HG02973 (cell line): Measurements from ENCODE around the gene PAFAH1B2.

ENCODE experiments used
- ATAC-seq: cut with Tn5 transposase; IDR thresholded peaks from one replicate; pipeline ENCODE4 v1.9.1; 2021; ENCODE audit warnings: moderate library complexity; ENCODE audit not compliant: unreplicated experiment

Gene PAFAH1B2

GRCh38 chr11:117187799-117188481 lies 43.9 kb downstream of the PAFAH1B2 start:
- no peak for ATAC-seq

- ATAC-seq: no peak
These were observed 44.6 kb downstream of the PAFAH1B2 start for GRCh38 chr11:117188620-117189081.

- ATAC-seq: no peak
These were observed 45.3 kb downstream of the PAFAH1B2 start for GRCh38 chr11:117189191-117189940.

GRCh38 chr11:117189941-117190544 lies 46.0 kb downstream of the PAFAH1B2 start:
- ATAC-seq: no peak

GRCh38 chr11:117191680-117192400 lies 47.8 kb downstream of the PAFAH1B2 start:
- ATAC-seq: no peak

GRCh38 chr11:117192401-117192875 lies 48.4 kb downstream of the PAFAH1B2 start:
- ATAC-seq: no peak

GRCh38 chr11:117193130-117194020 lies 49.3 kb downstream of the PAFAH1B2 start:
- ATAC-seq: no peak

- no peak for ATAC-seq
These were observed 50.2 kb downstream of the PAFAH1B2 start for GRCh38 chr11:117194267-117194666.

GRCh38 chr11:117195258-117195657 lies 51.2 kb downstream of the PAFAH1B2 start:
- no peak for ATAC-seq

GRCh38 chr11:117195761-117196160 lies 51.7 kb downstream of the PAFAH1B2 start:
- ATAC-seq: no peak

GRCh38 chr11:117197006-117197405 lies 52.9 kb downstream of the PAFAH1B2 start:
- no peak for ATAC-seq

GRCh38 chr11:117197516-117198456 lies 53.7 kb downstream of the PAFAH1B2 start:
- ATAC-seq: no peak

GRCh38 chr11:117198613-117199012 lies 54.5 kb downstream of the PAFAH1B2 start:
- no peak for ATAC-seq

GRCh38 chr11:117199053-117199915 lies 55.2 kb downstream of the PAFAH1B2 start, which contains the start of gene TAGLN:
TAGLN (plus strand) TSS chr11:117199370; CDS start chr11:117203014, 3,644 bp downstream.
- no peak for ATAC-seq

- no peak for ATAC-seq
These were observed 56.1 kb downstream of the PAFAH1B2 start for GRCh38 chr11:117199916-117200812.

GRCh38 chr11:117200813-117201657 lies 56.9 kb downstream of the PAFAH1B2 start:
- no peak for ATAC-seq
